ENCODE measurements around the gene PRIM2.
"Not testable (repeated sequence)": the region's sequence is repeated elsewhere in the genome, so short reads cannot be mapped to it uniquely, and the experiment has no call there.

PRIM2 gene

GRCh38 chr6:57310095-57310816 lies 7.2 kb upstream of the PRIM2 start:
- not testable (repeated sequence) for FAIRE-seq

- no peak for FAIRE-seq
Observed at GRCh38 chr6:57310817-57311157, 6.6 kb upstream of the PRIM2 start.

- FAIRE-seq: not testable (repeated sequence)
Observed at GRCh38 chr6:57311300-57312003, 6.0 kb upstream of the PRIM2 start.

GRCh38 chr6:57312004-57312345 lies 5.5 kb upstream of the PRIM2 start:
- FAIRE-seq: no peak

GRCh38 chr6:57313009-57313408 lies 4.4 kb upstream of the PRIM2 start:
- no peak for FAIRE-seq

GRCh38 chr6:57313711-57314471 lies 3.5 kb upstream of the PRIM2 start:
- no peak for FAIRE-seq

- FAIRE-seq: no peak
Observed at GRCh38 chr6:57315111-57315510, 2.3 kb upstream of the PRIM2 start.

GRCh38 chr6:57315851-57316250 lies 1.6 kb upstream of the PRIM2 start:
- no peak for FAIRE-seq

- no peak for FAIRE-seq
Observed at GRCh38 chr6:57316581-57317059, 810 bp upstream of the PRIM2 start.

- peak; percentile 24 for FAIRE-seq
Observed at GRCh38 chr6:57324538-57324937, 7.1 kb downstream of the PRIM2 start.

- FAIRE-seq: no peak
Observed at GRCh38 chr6:57327311-57327710, 9.9 kb downstream of the PRIM2 start.

- FAIRE-seq: no peak
Observed at GRCh38 chr6:57328074-57328473, 10.6 kb downstream of the PRIM2 start.

GRCh38 chr6:57329933-57330332 lies 12.5 kb downstream of the PRIM2 start:
- no peak for FAIRE-seq

- FAIRE-seq: no peak
Observed at GRCh38 chr6:57342148-57342669, 24.8 kb downstream of the PRIM2 start.

GRCh38 chr6:57343342-57343741 lies 25.9 kb downstream of the PRIM2 start:
- FAIRE-seq: not testable (repeated sequence)

- FAIRE-seq: not testable (repeated sequence)
Observed at GRCh38 chr6:57346715-57347114, 29.3 kb downstream of the PRIM2 start.

- FAIRE-seq: not testable (repeated sequence)
Observed at GRCh38 chr6:57347597-57347996, 30.2 kb downstream of the PRIM2 start.

GRCh38 chr6:57350443-57350842 lies 33.0 kb downstream of the PRIM2 start:
- FAIRE-seq: not testable (repeated sequence)

GRCh38 chr6:57352596-57352995 lies 35.2 kb downstream of the PRIM2 start:
- not testable (repeated sequence) for FAIRE-seq

- FAIRE-seq: not testable (repeated sequence)
Observed at GRCh38 chr6:57358319-57358718, 40.9 kb downstream of the PRIM2 start.

- FAIRE-seq: not testable (repeated sequence)
Observed at GRCh38 chr6:57359766-57360165, 42.3 kb downstream of the PRIM2 start.

GRCh38 chr6:57362340-57362739 lies 44.9 kb downstream of the PRIM2 start:
- not testable (repeated sequence) for FAIRE-seq

GRCh38 chr6:57365076-57365583 lies 47.7 kb downstream of the PRIM2 start:
- FAIRE-seq: not testable (repeated sequence)
